GM18861 (cell line): Measurements from ENCODE around the gene TMPRSS6.

ENCODE experiments used
- ATAC-seq: cut with Tn5 transposase; IDR thresholded peaks from one replicate; pipeline ENCODE4 v1.9.1; 2021; ENCODE audit not compliant: unreplicated experiment

Gene TMPRSS6

DNA sequence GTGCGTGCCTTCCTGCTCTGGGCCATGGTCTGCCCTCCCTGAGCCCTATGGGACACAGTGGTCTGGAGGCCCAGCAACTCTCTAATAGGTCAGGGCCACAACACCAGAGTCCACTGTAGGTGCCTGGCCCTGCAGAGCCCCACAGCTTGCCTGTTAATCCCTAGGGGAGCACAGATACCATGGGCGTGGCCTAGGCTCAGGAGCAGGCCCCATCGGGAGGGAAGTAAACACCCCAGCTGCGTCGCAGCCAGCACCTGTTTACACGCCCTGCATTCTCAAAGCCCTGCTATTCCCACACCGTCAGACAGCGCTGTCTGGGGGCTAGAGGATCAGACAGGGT is 55.5 kb downstream of the TMPRSS6 start:
- ATAC-seq: no peak

DNA sequence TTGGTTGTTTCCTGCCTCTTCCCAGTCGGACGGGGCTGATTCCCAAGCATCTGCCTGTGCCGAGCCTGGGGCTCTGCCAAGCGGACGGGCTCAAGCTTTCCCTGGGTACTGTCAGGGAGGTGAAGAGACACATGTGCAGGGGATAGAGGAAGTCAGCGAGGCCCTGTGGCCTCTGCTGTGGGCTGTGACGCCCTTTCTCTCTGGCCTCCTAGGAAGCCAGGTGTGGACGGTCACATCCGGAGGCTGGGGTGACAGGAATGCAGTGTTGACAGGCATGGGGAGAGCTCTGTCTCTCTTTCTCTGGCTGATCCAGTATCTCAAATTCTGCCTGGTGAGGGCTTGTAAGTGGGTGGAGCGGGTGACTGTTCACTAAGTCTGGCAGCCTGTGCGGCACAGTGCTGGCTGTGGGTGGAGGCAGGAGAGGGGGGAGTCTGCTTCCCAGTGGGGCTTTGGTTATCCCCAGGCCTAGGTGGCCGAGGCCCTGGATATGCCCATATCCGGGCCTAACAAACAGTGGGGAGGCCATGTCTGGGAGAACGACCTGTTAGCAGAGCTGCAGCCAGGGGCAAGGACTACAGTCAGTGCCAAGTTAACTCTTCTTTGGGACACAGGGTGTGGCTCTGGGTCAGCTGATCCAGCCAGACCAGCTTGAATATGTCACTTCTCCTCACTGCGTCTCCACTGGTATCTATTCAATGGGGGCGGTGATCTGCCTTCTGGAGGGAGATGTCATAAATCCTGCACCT is 56.0 kb downstream of the TMPRSS6 start:
- no peak for ATAC-seq

DNA sequence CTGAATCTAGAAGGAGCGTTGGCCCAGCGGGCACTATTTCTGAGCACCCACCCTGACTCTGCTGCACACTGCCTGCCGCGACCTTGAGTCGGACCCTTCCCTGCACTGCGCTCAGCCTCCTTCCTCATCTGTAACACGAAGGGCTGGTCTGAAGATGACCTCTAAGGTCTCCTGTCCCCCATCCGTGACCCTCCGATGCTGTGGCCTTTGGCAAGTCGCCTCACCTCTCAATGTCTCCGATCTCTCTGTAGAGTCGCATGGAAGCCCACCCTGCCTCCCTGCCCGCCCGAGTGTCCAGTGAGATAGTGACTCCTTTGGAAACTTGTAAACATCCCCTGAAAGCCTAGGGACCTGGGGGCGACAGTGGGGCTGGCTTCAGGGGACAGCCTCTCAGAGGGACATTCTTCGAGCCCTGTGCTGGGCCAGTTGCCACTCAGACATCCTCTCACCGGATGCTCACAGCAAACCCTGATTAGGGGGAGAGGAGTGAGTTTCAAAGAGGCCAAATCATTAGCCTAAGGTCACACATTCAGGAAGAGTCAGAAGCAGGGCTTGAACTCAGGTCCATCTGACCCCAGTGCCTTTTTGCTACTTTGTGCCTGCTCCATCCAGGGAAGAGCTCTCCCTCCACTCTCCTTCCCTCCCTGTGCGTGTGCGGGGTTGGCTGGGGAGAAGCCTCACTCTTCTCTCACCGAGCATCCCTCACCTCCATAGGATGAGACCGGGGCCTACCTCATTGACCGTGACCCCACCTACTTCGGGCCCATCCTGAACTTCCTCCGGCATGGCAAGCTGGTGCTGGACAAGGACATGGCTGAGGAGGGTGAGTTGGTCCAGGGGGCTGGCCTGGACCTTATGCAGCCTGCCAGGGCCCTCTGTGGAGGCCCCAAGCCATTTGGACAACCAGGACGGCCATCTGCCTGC is 56.9 kb downstream of the TMPRSS6 start:
- no peak for ATAC-seq

DNA sequence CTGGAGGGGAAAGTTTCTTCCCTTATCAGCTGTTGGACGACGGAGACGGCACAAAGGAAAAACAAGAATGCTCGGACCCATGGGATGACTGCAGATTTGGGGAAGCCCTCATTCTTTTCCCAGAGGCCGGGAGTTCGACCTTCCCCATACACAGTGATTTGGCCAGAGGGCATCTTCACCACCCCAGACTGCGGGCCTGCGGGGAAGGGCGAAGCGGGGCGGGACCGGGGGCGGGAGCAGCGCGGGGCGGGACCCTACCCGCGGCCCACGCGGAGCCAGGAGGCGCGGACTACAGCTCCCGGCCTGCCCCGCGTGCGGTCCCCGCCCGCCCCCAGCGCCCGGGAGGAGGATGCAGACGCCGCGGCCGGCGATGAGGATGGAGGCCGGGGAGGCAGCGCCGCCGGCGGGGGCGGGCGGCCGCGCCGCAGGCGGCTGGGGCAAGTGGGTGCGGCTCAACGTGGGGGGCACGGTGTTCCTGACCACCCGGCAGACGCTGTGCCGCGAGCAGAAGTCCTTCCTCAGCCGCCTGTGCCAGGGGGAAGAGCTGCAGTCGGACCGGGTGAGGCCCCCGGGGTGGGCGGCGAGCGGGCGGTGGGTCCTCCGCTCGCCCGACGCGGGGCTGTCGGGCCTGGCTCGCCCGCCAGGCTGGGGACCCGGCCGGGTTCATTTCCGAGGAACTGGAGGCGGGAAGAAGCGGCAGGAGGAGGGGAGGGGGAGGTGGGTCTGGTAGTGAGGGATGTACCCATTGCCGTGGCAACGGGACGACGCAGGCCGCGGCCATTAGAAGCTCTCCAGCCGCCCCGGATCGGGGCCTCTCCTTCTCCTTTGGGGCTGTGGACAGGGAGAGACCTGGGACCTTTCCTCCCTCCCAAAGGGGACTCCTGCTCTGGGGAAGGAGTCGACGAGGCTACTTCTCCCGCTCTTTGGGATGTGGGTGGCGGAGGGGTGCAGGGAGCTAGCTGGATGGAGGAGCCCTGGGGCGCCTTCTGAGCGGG is 57.8 kb downstream of the TMPRSS6 start, which contains the start of gene KCTD17:
TSS of gene KCTD17 (plus strand) at position 352 of the 995 bp plus-strand sequence. CDS start at position 371, 19 bp downstream.
- ATAC-seq: peak; percentile 45

GRCh38 chr22:37050913-37051312 is 58.6 kb downstream of the TMPRSS6 start:
- no peak for ATAC-seq

- ATAC-seq: no peak
Measured at GRCh38 chr22:37049224-37049623, 60.3 kb downstream of the TMPRSS6 start.

- ATAC-seq: no peak
Measured at GRCh38 chr22:37048133-37048532, 61.4 kb downstream of the TMPRSS6 start.

GRCh38 chr22:37047006-37047405 is 62.5 kb downstream of the TMPRSS6 start:
- no peak for ATAC-seq

DNA sequence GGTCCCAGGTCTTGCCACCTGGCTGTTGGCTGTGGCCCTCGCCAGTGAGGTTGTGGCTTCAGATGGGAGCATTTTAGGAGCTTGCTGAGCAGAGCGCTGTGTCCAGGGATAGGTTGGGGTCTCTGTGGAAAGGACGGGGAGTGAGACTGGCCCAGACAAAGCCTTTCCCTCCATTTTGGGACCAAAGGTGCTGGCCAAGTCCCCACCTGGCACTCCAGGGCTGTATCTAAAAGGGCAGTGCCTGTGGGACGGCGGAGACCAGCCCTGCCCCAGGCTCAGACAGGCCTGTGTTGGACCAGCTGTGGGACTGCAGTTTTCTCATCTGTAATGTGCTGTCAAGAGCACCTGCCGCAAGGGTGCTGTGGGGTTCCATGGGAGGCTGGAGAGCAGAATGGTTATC is 62.9 kb downstream of the TMPRSS6 start:
- no peak for ATAC-seq

GRCh38 chr22:37045958-37046357 is 63.6 kb downstream of the TMPRSS6 start:
- no peak for ATAC-seq

DNA sequence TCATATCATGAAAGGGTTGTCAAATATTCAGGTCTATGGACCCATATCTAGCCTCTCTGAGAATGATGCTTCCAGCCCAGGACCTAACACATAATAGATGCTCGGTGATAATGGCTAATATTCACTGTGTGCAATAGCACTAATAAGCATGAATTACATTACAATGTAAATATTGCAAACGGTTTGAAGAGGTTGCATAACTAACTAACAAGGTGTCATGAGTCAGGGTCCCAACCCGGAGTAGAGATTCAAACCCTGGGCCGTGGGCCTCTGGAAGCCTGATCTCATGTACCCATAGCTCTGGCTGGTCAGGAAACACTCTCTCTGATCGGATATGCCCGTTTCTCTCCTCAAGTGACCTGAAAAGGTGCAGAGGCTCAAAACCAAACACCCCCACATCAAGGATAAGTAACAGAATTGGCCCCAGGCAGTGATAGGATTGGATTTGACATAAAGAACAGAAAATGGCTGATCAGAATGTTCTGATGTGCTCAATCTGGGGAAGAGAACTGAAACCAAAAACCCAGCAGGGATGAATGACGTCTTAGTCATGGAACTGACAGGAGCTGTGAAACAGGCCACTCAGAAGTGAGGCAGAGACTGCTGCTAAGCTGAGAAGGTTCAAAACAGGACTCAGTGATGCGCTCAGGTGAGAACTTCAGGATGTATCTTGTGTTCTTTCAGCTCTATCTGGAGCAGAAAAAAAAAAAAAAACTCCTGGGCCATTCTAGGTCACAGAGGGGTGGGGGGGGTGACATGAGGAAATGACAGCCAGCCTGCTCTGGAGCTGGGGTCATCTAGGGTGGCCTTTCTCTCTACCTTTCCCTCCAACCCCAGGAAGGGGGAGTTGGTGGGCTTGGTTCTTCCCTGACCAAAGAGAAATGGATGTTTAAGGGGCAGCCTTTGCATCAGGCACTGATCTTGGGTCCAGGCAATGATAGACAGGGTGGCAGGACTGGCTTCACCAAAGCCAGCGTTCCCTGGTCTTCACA is 64.6 kb downstream of the TMPRSS6 start:
- ATAC-seq: no peak

DNA sequence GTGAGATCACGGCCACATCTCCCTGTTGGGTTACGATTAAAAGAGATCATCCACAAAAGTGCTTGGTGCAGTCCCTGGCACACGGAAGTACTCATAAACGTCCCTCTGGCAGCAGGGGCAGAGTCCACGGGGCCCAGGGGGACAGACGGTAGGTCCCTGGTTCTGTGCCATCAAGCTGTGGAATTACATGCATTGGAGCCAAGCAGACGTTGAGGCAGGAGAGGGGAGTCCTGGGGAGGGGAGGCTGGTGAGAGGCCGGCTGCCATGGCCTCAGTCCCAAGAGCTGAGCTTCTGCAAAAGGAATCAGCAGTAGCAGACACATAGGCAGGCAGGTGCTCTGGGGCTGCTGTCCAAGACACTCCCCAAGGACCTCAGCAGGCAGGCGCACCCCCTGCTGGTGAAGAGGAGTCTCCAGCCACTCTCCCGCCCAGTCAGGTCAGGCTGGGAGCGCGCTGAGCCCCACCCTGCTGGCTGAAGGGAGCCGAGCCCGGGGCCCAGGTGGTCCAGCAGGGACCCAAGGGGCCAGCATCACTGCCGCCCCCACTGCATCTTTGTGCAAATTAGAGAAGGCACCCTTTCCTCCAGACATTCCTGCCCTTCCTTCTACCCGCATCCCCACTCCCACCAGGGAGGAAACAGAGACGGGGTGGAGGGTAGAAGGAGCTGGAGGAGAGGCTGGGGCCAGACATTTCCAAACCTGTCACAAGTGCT is 65.5 kb downstream of the TMPRSS6 start:
- no peak for ATAC-seq

- ATAC-seq: no peak
Measured at GRCh38 chr22:37043209-37043827, 66.2 kb downstream of the TMPRSS6 start.

- no peak for ATAC-seq
Measured at GRCh38 chr22:37039466-37039865, 70.0 kb downstream of the TMPRSS6 start.

- ATAC-seq: no peak
Measured at GRCh38 chr22:37037669-37038068, 71.8 kb downstream of the TMPRSS6 start.

DNA sequence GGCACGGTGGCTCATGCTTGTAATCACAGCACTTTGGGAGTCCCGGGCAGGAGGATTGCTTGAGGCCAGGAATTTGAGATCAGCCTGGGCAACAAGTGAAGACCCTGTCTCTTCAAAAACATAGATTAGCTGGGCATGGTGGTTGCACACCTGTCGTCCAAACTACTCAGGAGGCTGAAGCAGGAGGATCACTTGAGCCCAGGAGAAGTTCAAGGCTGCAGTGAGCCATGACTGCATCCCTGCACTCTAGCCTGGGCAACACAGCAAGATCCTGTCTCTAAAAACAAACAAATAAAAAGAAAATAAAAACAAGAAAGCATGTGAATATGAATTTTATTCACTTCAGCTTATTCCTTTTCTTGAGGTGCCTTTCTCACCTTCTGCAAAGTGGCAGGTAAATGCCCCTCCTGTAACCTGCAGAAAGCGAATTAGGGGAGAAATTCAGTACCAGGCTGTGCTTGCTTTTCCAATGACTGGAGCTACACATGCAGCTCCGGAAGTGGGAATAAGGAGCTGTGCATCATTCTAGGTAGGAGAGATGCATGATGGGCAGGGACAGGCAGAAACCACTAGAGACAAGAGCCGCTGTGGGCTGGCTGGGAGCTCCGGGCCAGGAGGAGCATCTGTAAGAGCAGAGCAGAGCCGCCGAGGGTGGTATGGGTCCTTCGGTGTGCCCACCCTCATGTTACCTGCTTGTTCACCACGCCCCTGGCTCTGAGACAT is 72.7 kb downstream of the TMPRSS6 start:
- no peak for ATAC-seq

GRCh38 chr22:37033605-37034430 is 75.7 kb downstream of the TMPRSS6 start:
- no peak for ATAC-seq
